ENCODE data around the gene LRRC7.
"Not testable (repeated sequence)": the region's sequence is repeated elsewhere in the genome, so short reads cannot be mapped to it uniquely, and the experiment has no call there.

Gene LRRC7

GRCh38 chr1:69702085-69702484 lies 134.4 kb downstream of the LRRC7 start:
- DNase-seq = no peak

GRCh38 chr1:69706473-69706872 lies 138.8 kb downstream of the LRRC7 start:
- DNase-seq = no peak

DNA sequence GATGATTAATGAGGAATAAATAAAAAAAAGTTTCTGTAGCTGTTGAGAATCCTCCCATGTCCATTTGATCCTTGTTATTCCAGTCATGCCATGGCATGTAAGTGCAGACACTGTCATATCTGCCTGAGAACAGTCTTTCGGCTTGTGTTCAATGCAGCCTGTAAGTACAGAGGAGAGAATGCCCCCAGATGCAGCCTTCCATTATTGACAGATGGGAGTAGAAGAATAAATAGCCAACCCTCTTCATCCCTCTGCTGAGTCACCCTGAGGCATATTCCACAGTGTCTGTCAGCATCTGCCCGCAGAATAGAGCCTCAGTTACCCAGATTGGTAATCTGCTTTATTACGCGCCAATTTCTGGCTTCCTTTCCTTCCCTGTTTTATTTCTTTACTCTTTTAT lies 139.4 kb downstream of the LRRC7 start:
- DNase-seq = no peak

- no peak for DNase-seq
Measured at GRCh38 chr1:69710484-69711189, 142.9 kb downstream of the LRRC7 start.

GRCh38 chr1:69711190-69711930 lies 143.6 kb downstream of the LRRC7 start:
- DNase-seq = no peak

GRCh38 chr1:69717834-69718233 lies 150.1 kb downstream of the LRRC7 start:
- DNase-seq = not testable (repeated sequence)

GRCh38 chr1:69728206-69728605 lies 160.5 kb downstream of the LRRC7 start:
- no peak for DNase-seq

DNA sequence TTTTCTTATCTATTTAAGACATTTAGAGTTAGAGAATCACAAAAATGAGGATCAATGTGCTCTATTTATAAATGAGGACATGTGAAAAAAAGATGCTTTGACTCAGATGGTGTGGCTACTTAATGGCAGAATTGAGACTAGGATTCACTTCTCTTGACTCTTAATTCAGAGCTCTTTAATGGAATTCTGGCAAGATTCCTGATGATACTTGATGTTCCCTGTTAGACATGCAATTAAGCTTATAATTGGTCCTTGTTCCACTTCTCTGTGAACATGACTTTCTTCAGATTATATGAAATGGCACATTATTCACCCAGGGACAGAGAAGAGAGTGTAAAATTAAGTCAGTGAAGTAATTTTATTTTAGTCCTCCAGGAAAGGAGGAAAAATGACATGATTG lies 165.3 kb downstream of the LRRC7 start:
- DNase-seq = no peak

DNA sequence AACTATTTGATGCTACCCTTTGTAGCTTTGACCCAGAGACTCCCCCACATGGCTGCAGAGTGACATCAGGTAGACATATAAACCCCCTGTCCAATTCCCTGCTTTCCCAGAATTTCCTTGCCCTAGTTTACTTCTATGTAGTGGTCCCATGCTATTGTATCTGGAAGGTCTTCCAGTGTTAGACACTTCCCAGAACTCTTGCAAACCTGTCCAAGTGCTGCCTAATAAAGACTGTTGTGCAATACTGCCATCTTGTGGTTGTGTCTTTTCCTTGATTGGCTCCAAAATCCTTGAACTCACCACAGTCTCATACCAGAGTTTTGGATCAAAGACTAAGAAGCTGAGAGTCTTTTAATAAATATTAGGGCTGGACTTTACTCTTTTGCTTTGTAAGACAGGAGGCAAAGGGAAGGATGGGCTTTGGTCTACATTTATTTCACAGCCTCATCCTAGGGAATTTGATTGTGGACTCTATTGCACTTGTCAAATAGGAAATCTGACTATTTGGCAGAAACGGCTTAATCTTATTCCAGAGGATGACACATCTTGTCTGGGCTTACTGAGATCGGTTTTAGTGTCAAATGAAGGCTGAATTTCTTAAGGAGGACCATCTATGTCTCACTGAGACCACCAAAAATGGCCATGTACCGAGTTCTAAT lies 169.9 kb downstream of the LRRC7 start:
- DNase-seq = no peak

- DNase-seq = no peak
Measured at GRCh38 chr1:69738458-69739250, 170.9 kb downstream of the LRRC7 start.

DNA sequence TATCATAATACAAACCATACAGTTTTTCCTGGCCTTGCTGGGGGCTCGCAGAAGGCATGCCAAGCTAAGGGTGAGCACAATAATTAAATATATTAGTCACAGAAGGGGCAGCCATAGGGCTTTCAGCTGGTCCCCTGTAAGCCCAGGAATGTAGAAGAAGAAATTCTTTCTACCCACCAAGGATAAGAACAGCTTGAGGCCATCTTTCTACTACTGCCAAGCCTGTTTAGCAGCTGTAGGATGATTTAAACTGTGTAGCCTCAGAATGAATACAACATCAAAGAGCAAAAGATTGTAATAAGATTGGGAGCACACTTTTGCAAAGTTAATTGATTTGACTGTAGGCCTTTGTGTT lies 171.5 kb downstream of the LRRC7 start:
- DNase-seq = no peak

DNA sequence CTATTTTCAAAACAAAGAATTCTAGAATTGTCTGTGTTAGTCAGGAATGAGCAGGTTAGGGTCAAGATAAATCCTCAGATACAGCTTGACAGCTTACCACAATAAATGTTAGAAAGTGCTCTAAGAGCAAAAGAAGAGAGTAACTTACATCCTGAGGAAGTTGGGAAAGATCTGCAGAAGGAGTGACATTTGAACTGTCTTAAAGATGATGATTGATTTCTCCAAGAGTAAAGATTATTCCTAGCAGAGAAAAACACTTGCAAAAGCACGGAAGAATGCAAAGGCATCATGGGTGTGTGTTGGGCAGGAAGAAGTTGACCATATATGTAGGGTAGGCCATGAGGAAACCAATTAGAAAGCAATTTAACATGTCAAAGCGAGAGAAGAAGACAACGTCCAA lies 175.4 kb downstream of the LRRC7 start:
- DNase-seq = no peak

DNA sequence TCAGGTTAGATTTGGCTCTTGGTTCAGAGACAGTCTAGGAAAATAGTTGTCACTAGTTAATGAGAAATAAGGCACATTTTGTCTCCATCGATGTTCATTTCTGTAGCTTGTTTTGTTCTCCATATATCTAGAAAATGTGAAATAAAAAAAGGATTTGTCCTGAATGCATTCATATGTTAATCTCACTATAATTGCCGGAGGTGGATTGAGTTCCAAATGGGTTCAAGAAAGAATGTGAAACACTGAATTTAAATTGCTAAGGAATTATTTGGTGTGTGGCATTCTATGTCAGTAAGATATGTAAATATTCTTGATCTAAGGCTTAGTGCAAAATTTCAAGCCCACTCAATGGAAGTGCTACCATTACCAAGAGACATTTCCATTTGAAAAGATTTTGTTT lies 176.7 kb downstream of the LRRC7 start:
- DNase-seq = no peak

- DNase-seq = no peak
Measured at GRCh38 chr1:69747207-69747606, 179.5 kb downstream of the LRRC7 start.

- no peak for DNase-seq
Measured at GRCh38 chr1:69750638-69751037, 182.9 kb downstream of the LRRC7 start.

DNA sequence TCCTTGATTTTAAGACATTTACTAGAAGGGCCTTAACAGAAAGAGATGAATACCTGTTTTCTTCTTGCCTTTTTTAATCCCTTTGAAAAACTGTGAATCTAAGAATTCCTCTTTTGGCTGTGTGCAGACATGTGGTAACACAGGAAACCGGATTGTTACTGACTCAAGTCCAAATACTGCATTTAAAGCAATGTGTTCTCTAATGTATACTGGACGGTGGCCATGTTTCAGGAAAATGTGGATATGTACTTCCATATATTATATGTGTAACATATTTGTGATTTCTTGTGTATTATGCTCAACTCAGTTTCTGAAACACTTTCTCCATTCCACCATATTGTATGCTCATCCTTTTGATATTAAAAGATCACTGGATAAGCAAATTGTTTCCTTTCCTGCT lies 185.1 kb downstream of the LRRC7 start:
- no peak for DNase-seq

GRCh38 chr1:69754521-69754920 lies 186.8 kb downstream of the LRRC7 start:
- DNase-seq = no peak

GRCh38 chr1:69755647-69756046 lies 187.9 kb downstream of the LRRC7 start:
- DNase-seq = no peak

DNA sequence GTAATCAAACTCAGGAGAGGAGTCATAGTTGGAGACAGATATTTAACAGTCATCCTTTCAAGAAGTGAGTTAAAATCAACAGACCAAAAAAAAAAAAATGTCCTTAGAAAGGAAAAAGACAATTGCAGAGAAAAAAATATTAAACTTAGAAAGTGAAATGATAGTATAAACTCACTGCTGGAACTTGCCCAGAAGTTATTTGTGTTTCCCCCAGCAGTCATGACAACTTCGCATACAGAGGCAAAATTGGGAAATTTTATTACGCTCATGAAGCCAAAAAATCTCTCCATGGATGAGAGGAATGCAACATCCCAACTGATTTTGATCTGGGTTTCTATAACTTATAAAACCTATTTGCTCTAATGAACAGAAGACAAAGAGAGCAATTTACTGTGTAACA lies 198.2 kb downstream of the LRRC7 start:
- no peak for DNase-seq

- DNase-seq = no peak
Measured at GRCh38 chr1:69766431-69767180, 198.9 kb downstream of the LRRC7 start.

DNA sequence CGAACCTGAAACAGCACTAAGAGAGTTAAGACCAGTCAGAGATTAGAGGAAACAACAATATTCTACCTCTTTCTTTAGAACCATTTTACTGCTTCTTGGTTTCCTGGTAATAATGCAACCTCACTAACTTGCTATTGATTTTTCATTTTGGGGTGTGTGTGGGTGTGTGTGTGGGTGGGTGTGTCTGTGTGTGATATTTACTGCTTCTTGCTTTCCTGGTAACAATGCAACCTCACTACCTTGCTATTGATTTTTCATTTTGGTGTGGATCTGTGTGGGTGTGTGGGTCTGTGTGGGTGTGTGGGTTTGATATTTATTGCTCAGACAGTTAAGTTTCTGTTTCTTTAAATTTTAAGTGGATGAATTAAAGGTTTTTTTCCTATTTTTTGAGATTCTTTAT lies 208.8 kb downstream of the LRRC7 start:
- DNase-seq = no peak

DNA sequence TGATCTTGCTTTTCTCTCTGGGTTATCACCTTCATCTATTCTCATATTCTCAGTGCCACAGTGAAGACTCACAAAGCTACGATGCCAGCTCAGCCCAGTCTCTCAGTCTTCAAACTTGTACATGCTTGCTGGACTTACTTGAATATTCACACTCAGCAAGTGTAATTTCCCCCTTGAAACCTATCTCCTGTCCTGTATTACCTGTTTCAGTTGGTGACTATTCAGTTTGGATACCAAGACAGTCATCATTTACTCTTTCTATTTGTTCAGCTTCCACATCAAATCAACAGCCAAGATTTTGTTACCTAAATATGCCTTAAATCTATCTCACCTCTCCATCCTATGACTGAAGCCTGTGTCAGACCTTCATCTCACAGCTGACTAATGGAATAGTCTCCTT lies 209.7 kb downstream of the LRRC7 start:
- no peak for DNase-seq

- DNase-seq = no peak
Measured at GRCh38 chr1:69777971-69778370, 210.2 kb downstream of the LRRC7 start.
